NCI-H748 (cell line): ENCODE data around the gene CCDC159.
"Not testable (repeated sequence)": the region's sequence is repeated elsewhere in the genome, so short reads cannot be mapped to it uniquely, and the experiment has no call there.

ENCODE experiments used
- DNase-seq: peaks from one replicate; lab custom pipeline; 2025; ENCODE audit not compliant: unreplicated experiment; lab: John Stamatoyannopoulos, UW

Gene CCDC159

DNA sequence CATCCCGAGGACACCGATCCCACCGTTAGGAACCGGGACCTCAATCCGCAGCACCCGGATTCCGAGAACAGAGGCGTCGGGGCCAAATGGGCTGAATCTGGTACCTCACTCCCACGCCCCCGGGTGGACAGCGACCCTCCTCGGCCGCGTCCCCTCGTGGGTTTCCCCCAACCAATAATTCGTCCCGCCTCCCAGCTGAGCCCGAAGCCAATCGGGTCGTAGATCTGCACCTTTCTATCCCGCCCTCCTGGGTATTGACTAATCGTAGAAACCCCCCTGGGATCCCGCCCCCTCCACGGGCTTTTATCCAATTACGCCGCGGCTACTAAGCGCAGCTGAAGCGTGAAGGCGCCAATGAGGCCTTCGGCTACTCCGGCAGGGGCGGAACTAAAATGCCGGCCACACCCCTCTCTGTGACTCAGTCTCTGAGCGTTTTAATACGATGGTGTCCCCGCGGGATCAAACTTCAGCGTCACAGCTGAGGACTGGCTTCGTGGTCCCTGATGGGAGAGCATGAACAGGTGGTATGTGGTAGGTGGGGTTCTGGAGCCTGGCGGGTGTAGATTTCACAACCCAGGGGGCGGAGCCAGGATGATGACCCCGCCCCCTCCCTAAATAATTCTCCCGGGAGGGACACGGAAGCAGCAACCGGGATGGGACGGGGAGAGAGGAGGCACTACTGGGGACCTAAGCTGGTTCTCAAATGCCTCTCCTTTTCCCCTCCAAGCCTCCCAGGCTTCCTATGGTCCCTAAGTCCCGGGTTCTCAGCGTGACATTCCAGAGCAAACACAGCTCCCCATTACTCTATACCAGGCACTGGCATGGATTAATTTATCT is at the start of gene CCDC159, which contains the start of gene TMEM205:
CCDC159 (plus strand) TSS at position 416 of the 837 bp plus-strand sequence; CDS start at position 504, 88 bp downstream.
TMEM205 (minus strand) TSS at position 165 of the 837 bp plus-strand sequence. CDS start 649 bp downstream, outside the sequence.
- peak; percentile 98 for DNase-seq

GRCh38 chr19:11299946-11300810 is 46.1 kb upstream of the CCDC159 start:
- DNase-seq, result no peak

- no peak for DNase-seq
Observed at GRCh38 chr19:11300811-11301120, 45.6 kb upstream of the CCDC159 start.

DNA sequence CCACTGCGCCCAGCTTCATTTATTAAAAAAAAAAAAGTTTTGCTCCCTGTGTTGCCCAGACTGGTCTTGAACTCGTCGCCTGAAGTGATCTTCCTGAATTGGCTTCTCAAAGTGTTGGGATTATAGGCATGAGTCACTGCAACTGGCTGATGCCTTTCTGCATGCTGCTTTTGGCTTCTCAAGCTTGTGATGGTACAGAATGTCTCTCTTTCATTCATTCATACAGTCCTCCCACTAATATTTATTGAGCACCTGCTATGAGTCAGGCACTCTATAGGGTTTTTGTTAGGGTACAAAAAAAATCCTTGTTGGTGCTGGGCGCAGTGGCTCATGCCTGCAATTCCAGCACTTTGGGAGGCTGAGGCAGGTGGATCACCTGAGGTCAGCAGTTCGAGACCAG is 41.4 kb upstream of the CCDC159 start:
- DNase-seq, result no peak

DNA sequence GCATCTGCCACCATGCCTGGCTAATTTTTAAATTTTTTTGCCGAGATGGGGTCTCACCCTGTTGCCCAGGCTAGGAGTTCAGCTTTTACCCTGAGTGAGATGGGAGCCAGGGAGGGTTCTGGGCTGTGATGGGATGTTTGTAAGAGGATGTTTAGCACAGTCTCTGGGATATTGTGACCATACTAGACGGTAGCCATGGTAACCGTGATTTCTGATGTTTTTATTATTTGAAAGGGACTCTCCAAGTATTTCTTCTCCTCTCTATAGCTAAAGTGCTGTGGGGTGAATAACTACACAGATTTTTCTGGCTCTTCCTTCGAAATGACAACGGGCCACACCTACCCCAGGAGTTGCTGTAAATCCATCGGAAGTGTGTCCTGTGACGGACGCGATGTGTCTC is 40.0 kb upstream of the CCDC159 start:
- no peak for DNase-seq

DNA sequence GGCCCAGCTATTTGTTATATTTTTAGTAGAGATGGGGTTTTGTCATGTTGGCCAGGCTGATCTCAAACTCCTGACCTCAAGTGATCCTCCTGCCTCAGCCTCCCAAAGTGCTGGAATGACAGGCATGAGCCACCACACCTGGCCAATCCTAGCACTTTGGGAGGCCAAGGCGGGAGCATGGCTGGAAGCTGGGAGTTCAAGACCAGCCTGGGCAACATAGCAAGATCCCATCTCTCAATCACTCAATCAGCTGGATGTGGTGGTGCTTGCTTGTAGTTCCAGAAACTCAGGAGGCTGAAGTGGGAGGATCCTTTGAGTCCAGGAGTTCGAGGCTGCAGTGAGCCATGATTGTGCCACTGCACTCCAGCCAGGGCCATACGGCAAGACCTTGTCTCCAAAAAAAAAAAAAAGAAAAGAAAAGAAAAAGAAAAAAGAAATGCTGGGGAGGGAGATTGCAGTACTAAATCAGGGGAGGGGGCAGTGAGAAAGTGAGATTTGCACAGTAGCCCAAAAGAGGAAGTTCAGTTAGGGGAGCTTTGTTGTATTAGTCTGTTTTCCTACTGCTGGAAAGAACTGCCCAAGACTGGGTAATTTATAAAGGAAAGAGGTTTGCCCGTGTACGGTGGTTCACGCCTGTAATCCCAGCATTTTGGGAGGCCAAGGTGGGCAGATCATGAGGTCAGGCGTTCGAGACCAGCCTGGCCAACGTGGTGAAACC is 25.9 kb upstream of the CCDC159 start:
- DNase-seq, result not testable (repeated sequence)

GRCh38 chr19:11321191-11322126 is 24.9 kb upstream of the CCDC159 start:
- DNase-seq, result no peak

- DNase-seq, result no peak
Observed at GRCh38 chr19:11322269-11323024, 23.9 kb upstream of the CCDC159 start.

DNA sequence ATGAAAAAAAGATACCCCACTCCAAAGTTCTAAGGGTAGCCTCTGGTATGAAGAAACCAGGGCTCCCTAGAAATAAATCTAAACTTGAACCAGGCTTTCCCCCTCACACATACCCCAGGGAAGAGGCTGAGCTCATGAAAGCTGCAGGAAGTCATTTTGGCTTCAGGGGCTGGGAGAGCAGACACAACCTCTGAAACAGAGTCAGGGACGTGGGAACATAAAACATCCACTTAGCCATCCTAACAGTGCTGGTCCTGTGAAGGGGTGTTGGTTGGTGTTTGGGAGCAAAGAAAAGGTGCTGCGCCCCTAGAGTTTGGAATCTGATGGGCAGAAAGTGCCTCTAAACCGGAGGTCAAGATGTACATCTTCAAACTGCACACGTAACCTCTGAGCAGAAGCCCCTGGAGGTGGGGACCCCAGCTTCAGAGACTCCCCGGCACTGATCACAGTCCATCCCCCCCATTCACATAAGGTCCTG is 22.7 kb upstream of the CCDC159 start:
- no peak for DNase-seq

DNA sequence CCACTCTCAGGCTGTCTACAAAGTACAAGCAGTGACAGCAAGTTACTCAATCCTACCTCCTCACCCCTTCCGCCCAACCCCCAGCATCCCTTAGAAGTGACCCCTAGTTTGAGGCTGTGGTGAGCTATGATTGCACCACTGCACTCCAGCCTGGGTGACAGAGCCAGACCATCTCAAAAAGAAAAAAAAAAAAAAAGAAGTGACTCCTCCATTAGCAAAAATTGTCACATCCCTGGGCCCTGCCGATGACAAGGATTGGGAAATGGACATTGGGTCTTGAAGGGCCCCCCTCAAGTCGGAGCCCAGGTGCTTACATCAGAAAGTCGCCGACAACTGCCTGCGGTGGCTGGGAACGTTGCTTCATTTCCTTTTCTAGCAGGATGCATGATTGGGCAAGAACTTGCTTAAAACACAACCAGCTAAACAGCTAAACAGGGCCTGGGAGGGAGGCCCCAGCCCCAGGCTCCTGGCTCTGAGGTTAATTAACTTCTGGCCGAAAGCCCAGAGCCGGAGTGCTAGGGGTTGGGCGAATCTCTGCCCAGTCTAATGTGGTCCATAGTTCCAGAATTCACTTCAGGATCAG is 22.1 kb upstream of the CCDC159 start:
- peak; percentile 50 for DNase-seq

DNA sequence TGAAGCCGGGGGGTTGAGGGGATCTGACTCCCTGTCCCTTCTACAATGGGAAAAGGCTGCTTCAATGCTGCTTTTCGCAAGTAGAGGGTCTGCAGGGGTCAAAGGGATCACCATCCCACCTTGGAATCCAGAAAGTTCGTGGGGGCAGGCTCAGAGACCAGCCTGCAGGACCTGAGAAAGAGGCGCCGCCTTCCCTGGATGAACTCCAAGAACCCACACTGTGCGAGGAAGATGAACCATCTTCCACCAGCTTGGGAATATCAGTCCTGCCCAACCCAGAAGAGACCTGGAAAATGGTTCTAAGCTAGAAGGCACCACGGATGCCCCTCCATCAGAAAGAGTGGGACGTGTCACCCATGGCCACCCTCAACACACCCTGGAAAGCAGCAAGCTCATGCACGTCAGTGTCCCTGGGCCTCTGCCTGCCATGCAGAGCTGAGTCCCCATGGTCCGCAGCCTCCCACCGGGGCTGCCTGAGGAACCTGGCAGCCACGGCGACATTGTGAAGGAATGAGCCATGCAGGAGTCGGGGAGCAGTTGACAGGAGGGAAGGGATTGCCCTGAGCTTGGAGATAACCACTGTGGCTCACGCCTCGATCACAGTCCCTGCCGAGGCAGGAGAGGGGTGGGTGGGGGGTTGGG is 21.4 kb upstream of the CCDC159 start:
- DNase-seq, result no peak

GRCh38 chr19:11325544-11325943 is 20.8 kb upstream of the CCDC159 start:
- DNase-seq, result no peak

DNA sequence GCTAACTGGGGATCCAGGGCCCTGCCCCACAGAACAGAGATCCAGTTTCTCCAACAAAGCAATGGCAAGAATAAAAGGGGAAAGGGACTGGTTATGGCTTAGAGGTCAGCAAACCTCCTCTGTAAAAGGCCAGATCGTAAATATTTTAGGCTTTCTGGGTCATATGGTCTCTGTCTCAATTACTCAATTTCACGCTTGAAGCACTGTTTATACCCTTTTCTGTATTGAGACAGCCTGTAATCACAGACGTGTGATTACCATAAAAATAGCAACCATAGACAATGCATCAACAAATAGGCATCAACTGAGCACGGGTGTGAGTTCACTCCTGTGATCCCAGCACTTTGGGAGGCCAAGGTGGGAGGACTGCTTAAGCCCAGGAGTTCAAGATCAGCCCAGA is 16.2 kb upstream of the CCDC159 start:
- no peak for DNase-seq

GRCh38 chr19:11331502-11331901 is 14.8 kb upstream of the CCDC159 start:
- no peak for DNase-seq

DNA sequence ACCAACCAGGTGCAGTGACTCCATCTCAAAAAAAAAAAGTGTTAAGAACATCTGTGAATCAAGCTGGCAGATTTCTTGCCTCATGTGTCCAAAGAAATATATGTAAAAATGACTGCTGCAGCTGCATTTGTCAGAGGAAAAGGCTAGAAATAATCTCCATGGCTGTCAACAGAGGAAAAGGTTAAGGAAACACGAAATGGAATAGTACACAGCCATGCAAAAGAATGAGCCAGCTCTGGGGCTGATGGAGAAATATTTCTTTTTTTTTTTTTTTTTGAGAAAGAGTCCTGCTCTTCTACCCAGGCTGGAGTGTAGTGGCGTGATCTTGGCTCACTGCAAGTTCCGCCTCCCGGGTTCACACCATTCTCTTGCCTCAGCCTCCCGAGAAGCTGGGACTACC is 13.5 kb upstream of the CCDC159 start:
- no peak for DNase-seq

GRCh38 chr19:11333838-11334237 is 12.5 kb upstream of the CCDC159 start:
- peak; percentile 34 for DNase-seq

GRCh38 chr19:11335449-11336146 is 10.7 kb upstream of the CCDC159 start:
- DNase-seq, result no peak

GRCh38 chr19:11337080-11337479 is 9.2 kb upstream of the CCDC159 start:
- DNase-seq, result no peak
